Ascending aorta (tissue), 2 donors: ENCODE data around the gene GSDME. TPM values are rescaled to one million over a fixed set of nuclear protein-coding genes. Genes with fewer than 3 reads are reported as not detected.

ENCODE experiments used
- DNase-seq, 2 donors: peaks; one replicate each; pipeline ENCODE4 v3.0.0-alpha.2; 2019; ENCODE audit warnings: low spot score in 2 of 2
- H3K27ac ChIP-seq, 2 donors: fragments of 200-600 bp; sonication (generic); one replicate each; pipeline ENCODE4 v1.5.1; 2016 to 2017; ENCODE audit warnings: mild to moderate bottlenecking in 1 of 2
- H3K27me3 ChIP-seq: fragments of 200-600 bp; sonication (generic); one replicate; pipeline ENCODE4 v1.5.1; 2017
- H3K36me3 ChIP-seq, 2 donors: fragments of 200-600 bp; sonication (generic); one replicate each; pipeline ENCODE4 v1.5.1; 2016
- H3K4me1 ChIP-seq, 2 donors: fragments of 200-600 bp; sonication (generic); one replicate each; pipeline ENCODE4 v1.5.1; 2016 to 2017; ENCODE audit warnings: mild to moderate bottlenecking in 1 of 2
- H3K4me3 ChIP-seq, 2 donors: fragments of 200-600 bp; sonication (generic); one replicate each; pipeline ENCODE4 v1.5.1; 2016 to 2017; ENCODE audit warnings: mild to moderate bottlenecking in 1 of 2
- H3K9me3 ChIP-seq, 2 donors: fragments of 200-600 bp; sonication (generic); one replicate each; pipeline ENCODE4 v1.5.1; 2016
- CTCF ChIP-seq, 3 experiments: fragments of 200-600 bp in 2 of 3; fragments of 450-650 bp in 1 of 3; sonication (generic) in 2 of 3; IDR thresholded peaks; one replicate each; pipeline ENCODE4 v1.5.1; 2016 to 2019; ENCODE audit warnings: antibody characterized with exemption in 3 of 3, mild to moderate bottlenecking in 1 of 3, moderate library complexity in 1 of 3
- intact Hi-C: fragments of 100-400 bp; cut with DNase I; formaldehyde crosslinking; loops from one replicate; pipeline ENCODE4 v1.15.1; 2023
- total RNA-seq: library from RNA; depleted of rRNA; stranded (reverse); fragments of >200 nt; gene quantifications from one replicate; pipeline ENCODE4 v1.1.0, GENCODE V29; 2016

The GSDME gene
- total RNA-seq, 1 donor from 2014 or later: 14.9 TPM

GRCh38 chr7:24743471-24743870 lies 13.8 kb downstream of the GSDME start:
- no peak for DNase-seq
- Histone ChIP-seq H3K4me1 (no peaks in the 10 kb centered on the region), H3K36me3 (peaks cover 0 to 3% of the 10 kb centered on the region in 2 donors), H3K27me3 (no peaks in the 10 kb centered on the region), H3K4me3 (no peak overlapping the region), H3K27ac (no peak overlapping the region), H3K9me3 (no peaks in the 10 kb centered on the region)
- intact Hi-C loops: no loop called here
- TF ChIP-seq CTCF (IDR thresholded peaks at IDR 0.05): no peak

DNA sequence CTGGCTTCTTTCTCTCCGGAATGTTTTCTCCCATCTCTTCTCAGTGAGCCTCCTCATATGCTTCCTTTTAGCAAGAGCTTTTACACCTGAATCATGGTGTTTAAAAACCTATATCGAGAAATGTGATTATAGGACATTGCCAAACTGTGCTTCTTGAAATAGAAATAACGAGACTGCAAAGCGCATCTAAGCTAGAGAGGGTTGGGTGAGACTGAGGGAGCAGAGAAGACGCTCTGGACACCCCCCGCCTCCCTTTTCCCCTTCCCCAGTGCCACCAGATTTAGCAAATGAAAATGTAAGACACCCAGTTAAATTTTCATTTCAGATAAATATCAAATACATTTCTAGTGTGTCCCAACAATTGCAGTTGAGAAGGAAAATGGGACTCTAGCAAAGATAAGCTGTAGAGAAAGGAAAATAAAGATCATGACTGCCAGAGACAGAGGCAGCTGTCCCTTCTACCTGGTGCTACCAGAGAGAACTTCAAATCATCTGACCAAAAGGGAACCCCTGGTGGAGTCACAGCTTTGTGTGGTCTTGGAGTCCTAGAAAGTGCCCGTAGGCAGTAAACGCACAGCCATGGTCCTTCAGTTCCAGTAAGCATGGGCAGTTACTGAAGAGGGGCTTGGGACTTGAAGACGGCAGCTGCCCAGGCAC lies 14.6 kb downstream of the GSDME start:
- no peak overlapping the region for H3K4me3 ChIP-seq
- H3K36me3 ChIP-seq: peaks cover 0 to 3% of the 10 kb centered on the region in 2 donors
- intact Hi-C loops: no loop called here
- no peak overlapping the region for H3K27ac ChIP-seq
- DNase-seq: no peak
- no peak for TF ChIP-seq CTCF (IDR thresholded peaks at IDR 0.05)
- no peaks in the 10 kb centered on the region for H3K4me1 ChIP-seq
- H3K9me3 ChIP-seq: no peaks in the 10 kb centered on the region
- H3K27me3 ChIP-seq: no peaks in the 10 kb centered on the region

- DNase-seq: no peak
- no peak for TF ChIP-seq CTCF (IDR thresholded peaks at IDR 0.05)
- intact Hi-C loops: no loop called here
Measured at GRCh38 chr7:24741679-24742505, 15.4 kb downstream of the GSDME start.

GRCh38 chr7:24740871-24741270 lies 16.4 kb downstream of the GSDME start:
- H3K27ac ChIP-seq: no peak overlapping the region
- no peak for TF ChIP-seq CTCF (IDR thresholded peaks at IDR 0.05)
- intact Hi-C loops: no loop called here
- no peak for DNase-seq
- H3K4me3 ChIP-seq: no peak overlapping the region
- no peaks in the 10 kb centered on the region for H3K4me1 ChIP-seq
- H3K27me3 ChIP-seq: no peaks in the 10 kb centered on the region
- no peaks in the 10 kb centered on the region for H3K9me3 ChIP-seq
- H3K36me3 ChIP-seq: peaks cover 0 to 3% of the 10 kb centered on the region in 2 donors

More at GRCh38 chr7:24741679-24742505, 15.4 kb downstream of the GSDME start:
- Histone ChIP-seq H3K27me3 (no peaks in the 10 kb centered on the region), H3K4me1 (no peaks in the 10 kb centered on the region), H3K4me3 (no peak overlapping the region), H3K27ac (no peak overlapping the region), H3K9me3 (no peaks in the 10 kb centered on the region), H3K36me3 (peaks cover 0 to 3% of the 10 kb centered on the region in 2 donors)

GRCh38 chr7:24739306-24739705 lies 18.0 kb downstream of the GSDME start:
- no peaks in the 10 kb centered on the region for H3K4me1 ChIP-seq
- H3K27me3 ChIP-seq: no peaks in the 10 kb centered on the region
- H3K9me3 ChIP-seq: no peaks in the 10 kb centered on the region
- intact Hi-C loops: no loop called here
- no peak for TF ChIP-seq CTCF (IDR thresholded peaks at IDR 0.05)
- H3K4me3 ChIP-seq: no peak overlapping the region
- peaks cover 0 to 3% of the 10 kb centered on the region in 2 donors for H3K36me3 ChIP-seq
- no peak overlapping the region for H3K27ac ChIP-seq
- DNase-seq: no peak
